HEK293T (cell line): Measurements from ENCODE around the gene SOD3.

Experiments
- CTCF ChIA-PET: fragments of 350-600 bp; formaldehyde crosslinking; extraction: SDS; loops from one replicate; lab custom pipeline; 2021; ENCODE audit warnings: antibody characterized with exemption, inconsistent platforms; lab: Yijun Ruan, JAX
- POLR2A ChIA-PET: fragments of 350-600 bp; formaldehyde crosslinking; extraction: SDS; loops from one replicate; lab custom pipeline; 2020; ENCODE audit warnings: antibody characterized with exemption, inconsistent platforms; lab: Yijun Ruan, JAX
- DNase-seq: peaks from one replicate; pipeline ENCODE4 v3.0.0; 2012; ENCODE audit warnings: mixed read lengths; ENCODE audit errors: extremely low spot score
- ARNT ChIP-seq: fragments of 450-650 bp; IDR thresholded peaks from 2 replicates; pipeline ENCODE4 v1.6.1; 2017; ENCODE audit warnings: mild to moderate bottlenecking
- BHLHE40 ChIP-seq: fragments of 450-650 bp; IDR thresholded peaks from 2 replicates; pipeline ENCODE4 v1.6.1; 2016; ENCODE audit warnings: mild to moderate bottlenecking, moderate library complexity, borderline replicate concordance
- CTBP1 ChIP-seq: fragments of 450-650 bp; IDR thresholded peaks from 2 replicates; pipeline ENCODE4 v1.6.1; 2016; ENCODE audit warnings: borderline replicate concordance
- ELF4 ChIP-seq: fragments of 450-650 bp; IDR thresholded peaks from 2 replicates; pipeline ENCODE4 v1.6.1; 2017; ENCODE audit warnings: antibody characterized with exemption
- FOXA1 ChIP-seq: fragments of 450-650 bp; IDR thresholded peaks from 2 replicates; pipeline ENCODE4 v1.6.1; 2016; ENCODE audit warnings: mild to moderate bottlenecking
- FOXK2 ChIP-seq: fragments of 450-650 bp; IDR thresholded peaks from 2 replicates; pipeline ENCODE4 v1.6.1; 2016; ENCODE audit warnings: mild to moderate bottlenecking
- FOXM1 ChIP-seq: fragments of 450-650 bp; IDR thresholded peaks from 2 replicates; pipeline ENCODE4 v1.6.1; 2017; ENCODE audit warnings: mild to moderate bottlenecking, borderline replicate concordance
- HDGF ChIP-seq: fragments of 450-650 bp; IDR thresholded peaks from 2 replicates; pipeline ENCODE4 v1.6.1; 2017; ENCODE audit warnings: antibody characterized with exemption, borderline replicate concordance
- L3MBTL2 ChIP-seq: fragments of 450-650 bp; conservative IDR thresholded peaks from 2 replicates; pipeline ENCODE4 v1.6.1; 2016; ENCODE audit warnings: mild to moderate bottlenecking
- LEF1 ChIP-seq: fragments of 450-650 bp; IDR thresholded peaks from 2 replicates; pipeline ENCODE4 v1.6.1; 2017; ENCODE audit warnings: mild to moderate bottlenecking, borderline replicate concordance
- NFRKB ChIP-seq: fragments of 450-650 bp; IDR thresholded peaks from 2 replicates; pipeline ENCODE4 v1.6.1; 2016; ENCODE audit warnings: mild to moderate bottlenecking, moderate library complexity
- PKNOX1 ChIP-seq: fragments of 450-650 bp; IDR thresholded peaks from 2 replicates; pipeline ENCODE4 v1.6.1; 2016
- SP1 ChIP-seq: fragments of 450-650 bp; IDR thresholded peaks from 2 replicates; pipeline ENCODE4 v1.6.1; 2017
- SUZ12 ChIP-seq: fragments of 450-650 bp; IDR thresholded peaks from 2 replicates; pipeline ENCODE4 v1.6.1; 2016; ENCODE audit warnings: mild to moderate bottlenecking
- TARDBP ChIP-seq: fragments of 450-650 bp; IDR thresholded peaks from 2 replicates; pipeline ENCODE4 v1.6.1; 2016
- ZNF384 ChIP-seq: fragments of 450-650 bp; IDR thresholded peaks from 2 replicates; pipeline ENCODE4 v1.6.1; 2016

SOD3 gene

GRCh38 chr4:24840826-24841543, 45.6 kb downstream of the SOD3 start:
- POLR2A ChIA-PET: no interaction called here
- TF ChIP-seq CTBP1 (no peak), ZNF384 (no peak), BHLHE40 (no peak), TARDBP (no peak), ARNT (no peak), FOXM1 (no peak)
- CTCF ChIA-PET: interaction anchor here (0.9 kb wide), 1 partner anchor 472 kb away, joined by 3 read pairs; the partner anchor contains the start of gene ZCCHC4
- no peak for DNase-seq

GRCh38 chr4:24842356-24842755, 47.0 kb downstream of the SOD3 start:
- CTCF ChIA-PET: interaction anchor here (0.9 kb wide), 1 partner anchor 470 kb away, joined by 3 read pairs; the partner anchor contains the start of gene ZCCHC4
- POLR2A ChIA-PET: no interaction called here
- no peak for DNase-seq
- TF ChIP-seq HDGF (no peak), FOXA1 (no peak), CTBP1 (no peak), LEF1 (no peak), ZNF384 (no peak), FOXK2 (no peak), PKNOX1 (no peak)

GRCh38 chr4:24843096-24843495, 47.7 kb downstream of the SOD3 start:
- POLR2A ChIA-PET: no interaction called here
- DNase-seq: no peak
- CTCF ChIA-PET: no interaction called here
- TF ChIP-seq FOXK2 (no peak), CTBP1 (no peak), L3MBTL2 (no peak), ZNF384 (no peak), SUZ12 (no peak), BHLHE40 (no peak), TARDBP (no peak), HDGF (no peak), ARNT (no peak)

GRCh38 chr4:24845132-24845531, 49.8 kb downstream of the SOD3 start:
- POLR2A ChIA-PET: no interaction called here
- no peak for DNase-seq
- TF ChIP-seq ZNF384 (no peak), ARNT (no peak), NFRKB (no peak), BHLHE40 (no peak), SUZ12 (no peak), SP1 (no peak), CTBP1 (no peak), FOXK2 (no peak), FOXM1 (no peak), TARDBP (no peak), ELF4 (no peak), L3MBTL2 (no peak), FOXA1 (no peak), LEF1 (no peak), PKNOX1 (no peak), HDGF (no peak)
- CTCF ChIA-PET: no interaction called here

GRCh38 chr4:24845902-24846301, 50.5 kb downstream of the SOD3 start:
- no peak for DNase-seq
- TF ChIP-seq ZNF384 (no peak), BHLHE40 (no peak), PKNOX1 (no peak), ARNT (no peak), L3MBTL2 (no peak), SUZ12 (no peak), FOXM1 (no peak), SP1 (no peak), LEF1 (no peak), FOXK2 (no peak), FOXA1 (no peak), HDGF (no peak), ELF4 (no peak), TARDBP (no peak), CTBP1 (no peak)
- CTCF ChIA-PET: no interaction called here
- POLR2A ChIA-PET: no interaction called here

GRCh38 chr4:24846716-24847115, 51.3 kb downstream of the SOD3 start:
- DNase-seq: no peak
- ChIA-PET POLR2A (no interaction called here), CTCF (no interaction called here)
- TF ChIP-seq NFRKB (no peak), CTBP1 (no peak), FOXA1 (no peak), ZNF384 (no peak), FOXM1 (no peak), LEF1 (no peak), L3MBTL2 (no peak), SP1 (no peak), PKNOX1 (no peak), HDGF (no peak), SUZ12 (no peak), FOXK2 (no peak), BHLHE40 (no peak)
